Caki2 (cell line): Measurements from ENCODE around the gene MYH16. TPM values are rescaled to one million over a fixed set of nuclear protein-coding genes. Genes with fewer than 3 reads are reported as not detected.
"Not testable (repeated sequence)": the region's sequence is repeated elsewhere in the genome, so short reads cannot be mapped to it uniquely, and the experiment has no call there.

Source experiments
- DNase-seq: peaks from one replicate; pipeline ENCODE4 v3.0.0-alpha.2; 2015; ENCODE audit warnings: low read depth
- in situ Hi-C: cut with HindIII; loops from 2 replicates; pipeline ENCODE4 v1.10.0; 2016; ENCODE audit warnings: low sequenced_read_pairs, low pct_unique_long_range_greater_than_20kb, mixed read lengths
- total RNA-seq: library from RNA; depleted of rRNA; stranded (reverse); fragments of >200 nt; shearing (Covaris generic); gene quantifications from 2 replicates; pipeline ENCODE4 v1.2.3, GENCODE V29; 2014; ENCODE audit warnings: low replicate concordance; rRNA removed

MYH16 gene
- 0.09 and 0.24 TPM in 2 replicates for total RNA-seq

DNA sequence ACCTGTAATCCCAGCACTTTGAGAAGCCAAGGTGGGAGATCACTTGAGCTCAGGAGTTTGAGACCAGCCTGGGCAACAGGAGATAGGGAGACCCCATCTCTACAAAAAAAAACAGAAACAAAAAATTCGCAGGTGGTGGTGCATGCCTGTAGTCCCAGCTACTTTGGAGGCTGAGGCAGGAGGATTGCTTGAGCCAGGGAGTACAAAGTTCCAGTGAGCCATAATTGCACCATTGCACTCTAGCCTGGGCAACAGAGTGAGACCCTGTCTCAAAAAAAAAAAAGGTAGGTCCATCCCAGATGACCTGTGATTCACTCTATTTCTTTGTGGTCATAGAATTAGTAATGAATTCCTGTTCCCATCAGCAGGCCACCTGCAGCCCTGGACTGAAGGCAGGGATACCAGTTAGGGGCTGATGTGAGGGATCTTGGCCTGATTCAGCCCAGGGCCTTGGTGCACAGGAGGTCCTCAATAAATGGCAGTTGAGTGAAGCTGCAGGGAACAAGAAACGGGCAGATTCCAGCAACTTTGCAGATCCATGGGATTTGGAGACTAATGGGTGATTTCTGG is at the start of gene MYH16:
Gene MYH16, plus strand, starts transcription at position 364 of the 570 bp plus-strand sequence.
- peak; percentile 52 for DNase-seq
- in situ Hi-C loops = no loop called here

DNA sequence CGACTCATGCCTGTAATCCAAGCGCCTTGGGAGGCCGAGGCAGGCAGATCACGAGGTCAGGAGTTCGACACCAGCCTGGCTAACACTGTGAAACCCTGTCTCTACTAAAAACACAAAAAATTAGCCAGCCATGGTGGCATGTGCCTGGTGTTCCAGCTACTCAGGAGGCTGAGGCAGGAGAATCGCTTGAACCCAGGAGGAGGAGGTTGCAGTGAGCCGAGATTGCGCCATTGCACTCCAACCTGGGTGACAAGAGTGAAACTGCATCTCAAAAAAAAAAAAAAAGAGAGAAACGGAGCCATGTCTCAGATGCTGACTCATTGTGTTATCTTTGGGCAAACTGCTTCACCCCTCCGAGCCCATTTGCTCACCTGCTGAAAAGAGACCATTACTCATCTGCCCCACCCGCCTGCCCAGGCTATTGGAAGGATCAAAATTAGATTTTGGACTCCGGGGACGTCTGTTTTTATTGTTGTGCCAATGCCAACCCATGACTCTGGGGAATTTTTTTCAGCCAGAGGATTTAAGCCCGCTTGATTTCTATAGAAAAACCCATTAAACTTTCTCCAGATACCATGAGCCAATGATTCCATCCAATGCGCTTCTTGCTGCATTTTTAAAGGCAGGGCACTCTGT is 48.3 kb upstream of the MYH16 start:
- in situ Hi-C loops = not testable (repeated sequence)
- peak; percentile 95 for DNase-seq

GRCh38 chr7:99224899-99225265 is 47.8 kb upstream of the MYH16 start:
- no peak for DNase-seq
- in situ Hi-C loops = no loop called here

DNA sequence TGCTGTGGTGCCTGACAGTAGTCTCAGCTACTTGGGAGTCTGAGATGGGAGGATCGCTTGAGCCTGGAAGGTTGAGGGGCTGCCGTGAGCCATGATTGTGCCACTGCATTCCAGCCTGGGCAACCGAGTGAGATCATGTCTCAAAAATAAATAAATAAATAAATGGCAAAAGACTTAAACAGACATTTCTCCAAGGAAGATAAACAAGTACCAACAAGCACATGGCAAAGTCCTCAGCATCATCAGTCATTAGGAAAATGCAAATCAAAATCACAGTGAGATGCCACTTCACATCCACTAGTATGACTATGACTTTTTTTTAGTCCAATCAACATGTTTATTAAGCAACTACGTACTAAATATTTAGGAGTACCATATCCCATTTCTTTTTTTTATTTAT is 43.4 kb upstream of the MYH16 start:
- in situ Hi-C loops = no loop called here
- DNase-seq = peak; percentile 25

DNA sequence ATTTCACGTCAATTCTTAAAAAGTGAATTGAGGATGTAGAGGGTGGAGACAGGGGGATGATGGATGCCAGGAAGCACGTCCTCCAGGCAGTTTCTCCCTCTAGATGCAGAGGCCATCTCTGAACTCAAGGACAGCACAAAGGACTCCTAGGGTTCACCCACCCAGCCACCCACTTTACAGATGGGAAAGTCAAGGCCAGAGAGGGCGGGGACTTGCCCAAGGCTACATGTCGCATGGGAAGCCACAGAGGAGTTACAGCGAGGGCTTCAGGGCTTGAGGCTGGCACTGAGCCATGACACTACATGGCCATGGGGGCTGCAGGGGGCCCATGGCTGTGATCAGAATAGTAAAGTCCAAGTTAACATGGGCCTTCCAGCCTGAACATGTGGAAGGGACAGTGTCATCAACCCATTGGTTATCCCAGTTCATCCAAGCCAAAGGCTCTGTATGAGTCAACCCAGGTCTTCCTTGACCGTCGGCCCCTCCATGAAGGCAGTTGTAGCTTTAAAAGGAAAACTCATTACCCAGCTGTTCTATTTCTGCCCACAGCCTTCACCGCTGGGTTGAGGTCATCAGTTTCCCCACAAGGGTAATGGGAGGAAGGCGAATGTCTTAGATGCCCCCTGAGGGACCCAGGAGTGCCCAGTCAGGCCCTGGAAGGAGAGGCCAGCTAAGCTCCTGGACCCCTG is 40.4 kb upstream of the MYH16 start:
- in situ Hi-C loops = no loop called here

DNA sequence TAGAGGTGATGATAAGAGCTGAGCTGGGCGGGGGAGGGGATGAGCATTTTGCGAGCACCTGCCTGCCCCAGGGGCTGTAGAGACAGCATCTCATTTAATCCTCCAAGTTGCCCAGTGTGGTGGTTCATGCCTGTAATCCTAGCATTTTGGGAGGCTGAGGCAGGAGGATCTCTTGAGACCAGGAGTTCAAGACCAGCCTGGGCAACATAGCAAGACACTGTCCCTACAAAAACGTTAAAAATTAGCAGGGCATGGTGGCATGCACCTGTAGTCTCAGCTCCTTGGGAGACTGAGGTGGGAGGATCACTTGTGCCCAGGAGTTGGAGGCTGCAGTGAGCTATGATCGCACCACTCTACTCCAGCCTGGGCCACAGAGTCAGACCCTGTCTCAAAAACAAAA is 39.7 kb upstream of the MYH16 start:
- DNase-seq, in situ Hi-C loops: not testable (repeated sequence)

More for the DNA sequence above, 40.4 kb upstream of the MYH16 start:
- no peak for DNase-seq

DNA sequence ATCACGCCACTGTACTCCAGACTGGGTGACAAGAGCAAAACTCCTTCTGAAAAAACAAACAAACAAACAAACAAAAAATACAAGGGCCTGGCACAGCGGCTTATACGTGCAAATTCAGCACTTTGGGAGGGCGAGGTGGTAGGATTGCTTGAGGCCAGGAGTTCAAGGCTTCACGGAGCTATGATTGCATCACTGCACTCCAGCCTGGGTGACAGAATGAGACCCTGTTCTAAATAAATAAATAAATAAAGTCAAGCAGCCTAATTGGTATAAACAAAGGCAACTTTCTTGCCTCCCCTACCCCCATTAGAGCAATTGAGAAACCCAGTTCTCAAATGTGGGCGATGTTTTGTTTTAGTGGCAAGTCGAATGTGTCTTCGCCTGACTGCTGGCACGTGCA is 38.5 kb upstream of the MYH16 start:
- in situ Hi-C loops = no loop called here
- DNase-seq = no peak

DNA sequence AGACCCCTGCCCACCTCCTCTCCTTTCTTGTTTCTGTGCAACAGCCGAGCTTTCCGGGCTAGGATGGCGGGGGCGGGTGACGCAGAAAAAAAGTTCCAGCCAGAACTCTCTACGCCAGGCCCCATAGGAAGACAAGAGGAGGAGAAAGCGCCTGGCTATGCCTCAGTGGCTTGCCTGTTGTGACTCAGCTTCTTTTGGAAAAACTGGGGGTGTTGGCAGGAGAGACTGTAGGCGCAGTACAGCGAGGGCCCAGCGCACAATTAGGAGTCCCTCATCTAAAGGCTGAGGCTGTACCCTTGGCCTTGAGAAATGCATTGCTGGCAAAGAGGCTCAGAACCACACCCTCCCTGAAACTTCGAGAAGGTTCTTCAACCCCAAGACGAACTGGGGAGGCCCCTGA is 36.7 kb upstream of the MYH16 start:
- DNase-seq = peak; percentile 62
- in situ Hi-C loops = no loop called here

- in situ Hi-C loops = not testable (repeated sequence)
Measured at GRCh38 chr7:99237876-99238275, 34.8 kb upstream of the MYH16 start.

GRCh38 chr7:99238558-99239341 is 33.9 kb upstream of the MYH16 start:
- in situ Hi-C loops = no loop called here
- no peak for DNase-seq

More at GRCh38 chr7:99237876-99238275, 34.8 kb upstream of the MYH16 start:
- not testable (repeated sequence) for DNase-seq

DNA sequence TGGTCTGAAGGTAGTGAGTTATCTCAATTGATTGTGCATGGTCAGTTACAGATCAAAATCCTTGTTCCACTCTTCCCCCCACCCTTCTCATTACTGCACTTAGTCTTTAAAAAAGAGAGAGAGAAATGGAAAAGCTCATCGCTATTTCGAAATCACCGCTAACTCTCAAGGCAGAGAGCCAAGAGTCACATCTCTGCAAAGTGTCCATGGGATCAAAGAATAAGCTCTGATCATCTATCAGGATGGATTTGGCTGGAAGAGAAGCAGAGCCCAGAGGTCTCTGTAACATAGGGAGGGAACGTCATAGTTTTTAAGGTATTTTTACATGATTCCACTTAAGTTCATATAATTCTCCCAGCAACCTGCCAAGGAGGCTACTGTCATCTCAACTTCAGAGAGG is 30.0 kb upstream of the MYH16 start:
- no peak for DNase-seq
- in situ Hi-C loops = no loop called here

DNA sequence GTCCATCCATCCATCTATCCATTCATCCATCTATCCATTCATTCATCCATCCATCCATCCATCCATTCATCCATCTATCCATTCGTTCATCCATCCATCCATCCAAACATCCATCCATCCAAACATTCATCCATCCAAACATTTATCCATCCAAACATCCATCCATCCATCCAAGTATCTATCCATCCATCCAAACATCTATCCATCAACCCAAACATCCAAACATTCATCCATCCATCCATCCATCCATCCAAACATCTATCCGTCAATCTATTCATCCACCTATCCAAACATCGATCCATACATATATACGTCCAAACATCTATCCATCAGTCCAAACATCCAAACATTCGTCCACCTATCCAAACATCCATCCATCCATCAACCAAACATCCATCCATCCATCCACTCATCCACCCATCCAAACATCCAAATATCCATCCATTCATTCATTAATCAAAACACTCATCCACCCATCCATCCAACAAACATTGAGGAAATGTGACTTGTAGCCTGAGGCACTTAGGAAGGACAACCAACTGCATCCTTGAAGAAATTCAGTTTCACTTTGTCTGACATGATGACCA is 28.8 kb upstream of the MYH16 start:
- in situ Hi-C loops = no loop called here

GRCh38 chr7:99244939-99245338 is 27.7 kb upstream of the MYH16 start:
- DNase-seq = no peak

More for the DNA sequence above, 28.8 kb upstream of the MYH16 start:
- no peak for DNase-seq

GRCh38 chr7:99248391-99249095 is 24.1 kb upstream of the MYH16 start:
- no peak for DNase-seq
- in situ Hi-C loops = no loop called here

More at GRCh38 chr7:99244939-99245338, 27.7 kb upstream of the MYH16 start:
- in situ Hi-C loops = no loop called here

DNA sequence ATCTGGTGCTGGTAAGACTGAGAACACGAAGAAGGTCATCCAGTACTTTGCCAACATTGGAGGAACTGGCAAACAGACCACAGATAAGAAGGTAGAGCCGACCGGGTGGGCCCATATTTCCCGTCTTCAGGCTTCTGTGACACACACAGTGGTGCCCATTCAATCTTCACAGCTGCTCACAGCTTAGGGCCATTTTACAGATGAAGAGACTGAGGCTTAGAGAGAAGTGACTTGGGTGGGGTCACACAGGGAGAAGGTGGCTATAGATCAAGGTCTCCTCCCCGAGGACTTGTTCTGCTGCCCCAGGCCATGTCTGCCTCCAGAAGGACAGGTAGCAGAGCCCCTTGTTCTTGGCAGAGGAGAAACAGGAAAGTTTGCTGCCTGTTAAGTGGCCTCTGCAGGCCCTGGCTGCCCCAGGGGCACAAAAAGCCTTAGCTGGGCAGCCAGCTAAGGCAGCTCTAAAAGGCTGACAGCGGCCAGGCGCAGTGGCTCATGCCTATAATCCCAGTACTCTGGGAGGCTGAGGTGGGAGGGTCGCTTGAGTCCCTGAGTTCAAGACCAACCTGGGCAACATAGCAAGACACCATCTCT is 22.6 kb upstream of the MYH16 start:
- in situ Hi-C loops = no loop called here
- no peak for DNase-seq

DNA sequence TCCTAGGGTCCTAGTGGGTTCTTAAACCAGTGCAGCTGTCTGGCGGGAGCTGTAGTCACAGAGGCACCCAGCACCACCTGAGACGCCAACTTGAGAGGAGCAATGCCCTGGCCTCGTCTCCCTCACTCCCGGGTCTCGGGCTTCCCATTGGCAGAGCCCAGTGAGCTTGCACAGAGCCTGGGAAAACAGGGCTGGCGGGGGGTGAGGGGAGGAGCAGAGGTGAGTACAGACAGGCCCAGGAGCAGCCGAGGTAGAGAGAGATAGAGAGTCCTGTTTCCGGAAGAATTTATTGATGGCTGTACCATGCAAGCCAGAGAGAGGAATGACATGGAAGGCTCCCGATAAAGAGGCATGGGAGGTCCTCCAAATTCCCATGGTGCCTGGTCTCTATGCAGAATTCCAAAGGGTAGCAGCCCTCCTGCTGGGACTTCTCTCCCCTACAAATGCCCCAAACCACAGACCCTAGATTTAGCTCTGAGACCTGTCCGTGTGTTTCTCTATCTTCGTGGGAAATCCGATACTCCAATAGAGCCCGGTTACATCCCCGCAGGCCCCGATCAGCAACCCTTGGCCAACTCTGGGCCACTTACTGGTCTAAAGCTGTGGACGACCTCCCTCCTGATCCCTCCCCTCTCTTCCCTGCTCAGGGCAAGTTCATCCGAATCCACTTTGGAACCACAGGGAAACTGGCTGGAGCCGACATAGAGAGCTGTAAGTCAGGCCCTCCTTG is 20.3 kb upstream of the MYH16 start:
- in situ Hi-C loops = no loop called here
- no peak for DNase-seq

DNA sequence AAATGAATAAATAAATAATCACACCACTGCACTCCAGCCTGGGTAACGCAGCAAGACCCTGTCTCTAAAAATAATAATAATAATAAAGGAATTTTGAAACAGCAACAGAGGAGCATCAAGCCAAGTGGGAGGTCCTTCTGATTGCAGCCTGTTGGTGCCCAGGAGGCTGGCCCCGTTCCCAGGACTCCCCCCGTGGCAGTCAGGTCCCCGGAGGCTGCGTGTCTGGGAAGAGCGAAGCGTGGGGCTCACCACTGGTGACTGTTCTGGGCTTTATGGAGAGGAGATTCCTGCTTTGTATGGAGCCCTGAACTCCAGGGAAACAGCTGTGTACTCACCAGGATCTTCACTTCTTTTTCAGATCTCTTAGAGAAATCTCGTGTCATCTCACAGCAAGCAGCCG is 19.3 kb upstream of the MYH16 start:
- DNase-seq = no peak
- in situ Hi-C loops = no loop called here
